ENCODE measurements around the gene SUMO3. TPM values are rescaled to one million over a fixed set of nuclear protein-coding genes. Genes with fewer than 3 reads are reported as not detected.

The SUMO3 gene
- total and polyA plus RNA-seq, 2 of the 8 experiments (the other 6 are each of a cell fraction or from before 2014, with no cell fraction given): 96.8 to 101 TPM

- peaks cover 5 to 51% (median 31%) of the 10 kb centered on the region in 4 experiments; a peak in 7 of 8 replicates for H3K36me3 ChIP-seq (ENCODE audit: control insufficient read depth in 2 of 4, insufficient read depth in 4 of 4, low read length in 3 of 4)
- no peak overlapping the region for H2BK5ac ChIP-seq (ENCODE audit: low read depth, low read length)
- H3K23ac ChIP-seq (ENCODE audit: insufficient read length): no peak overlapping the region
- H3K4ac ChIP-seq (replicated peaks; ENCODE audit: insufficient read length, low read depth, low read length): no peak overlapping the region
- H3K79me1 ChIP-seq (ENCODE audit: low read depth, low read length): peaks cover 8% of the 10 kb centered on the region; the same call in 1 of the 2 replicates
- no peak overlapping the region for H3K56ac ChIP-seq (replicated peaks; ENCODE audit: insufficient read length, low read depth, low read length)
- DNase-seq (ENCODE audit: low read depth in 1 of 2, low spot score in 2 of 2): no peak
- ChIA-PET POLR2A (ENCODE audit: partially characterized antibody) (interaction anchor here (1.2 to 1.5 kb wide), 2 partner anchors 10 to 14 kb away, joined by 3 to 5 read pairs; no protein-coding TSS in a partner anchor), CTCF (ENCODE audit: partially characterized antibody) (interaction anchor here (0.8 to 1.9 kb wide), 2 partner anchors 12 to 45 kb away, joined by 3 to 6 read pairs; no protein-coding TSS in a partner anchor)
- TF ChIP-seq TCF12 (IDR thresholded peaks at IDR 0.05; ENCODE audit: low read depth, low read length) (no peak), SRF (IDR thresholded peaks at IDR 0.05; ENCODE audit: low read depth, low read length) (no peak), CBX8 (IDR thresholded peaks at IDR 0.05; ENCODE audit: borderline replicate concordance, low read depth, low read length) (no peak), CREB1 (IDR thresholded peaks at IDR 0.05) (no peak), NANOG (IDR thresholded peaks at IDR 0.05; ENCODE audit: insufficient read depth, low read depth, low read length, poor library complexity, severe bottlenecking) (no peak), EZH2 (IDR thresholded peaks at IDR 0.05; ENCODE audit: low read depth, low read length, severe bottlenecking) (no peak), SIX5 (IDR thresholded peaks at IDR 0.05; ENCODE audit: low read depth, low read length) (no peak), RAD21 (IDR thresholded peaks at IDR 0.05 in 1 of 2, conservative IDR thresholded peaks at IDR 0.05 in 1 of 2; ENCODE audit: low read depth in 2 of 2, low read length in 2 of 2) (no peak), CEBPB (IDR thresholded peaks at IDR 0.05; ENCODE audit: low read depth, low read length) (no peak), ZNF274 (IDR thresholded peaks at IDR 0.05; ENCODE audit: borderline replicate concordance, extremely low read depth, low read length) (no peak), SIRT6 (IDR thresholded peaks at IDR 0.05; ENCODE audit: low read length) (no peak), CHD2 (IDR thresholded peaks at IDR 0.05; ENCODE audit: low read length) (no peak), GTF2F1 (IDR thresholded peaks at IDR 0.05; ENCODE audit: borderline replicate concordance, low read depth, low read length) (no peak)
- H3K23me2 ChIP-seq (ENCODE audit: low read depth, low read length): no peaks in the 10 kb centered on the region
- FAIRE-seq: no peak
- no peak overlapping the region for H3K9ac ChIP-seq (replicated peaks in 1 of 4; ENCODE audit: extremely low read depth in 1 of 4, low read depth in 3 of 4, low read length in 3 of 4)
- no peak overlapping the region for H2BK15ac ChIP-seq (ENCODE audit: low read length)
- no peak overlapping the region for H2AFZ ChIP-seq (ENCODE audit: low read length)
- H2AK5ac ChIP-seq (ENCODE audit: low read depth, low read length): no peak overlapping the region
- no peak overlapping the region for H2BK120ac ChIP-seq (replicated peaks; ENCODE audit: low read depth, low read length)
- no peak overlapping the region for H4K8ac ChIP-seq (ENCODE audit: extremely low read depth, insufficient read depth, low read length)
- no peak overlapping the region for H4K91ac ChIP-seq (replicated peaks; ENCODE audit: insufficient read length, low read length)
- H3K79me2 ChIP-seq (ENCODE audit: control insufficient read depth in 1 of 2, insufficient read depth in 2 of 2, low read length in 2 of 2): peaks cover 2 to 43% of the 10 kb centered on the region in 2 experiments
- no peak overlapping the region for H3K14ac ChIP-seq (ENCODE audit: insufficient read length)
- H3K4me2 ChIP-seq (ENCODE audit: insufficient read depth in 1 of 2, low read depth in 2 of 2, low read length in 2 of 2): no peak overlapping the region
- H2BK12ac ChIP-seq (ENCODE audit: low read depth, low read length): no peak overlapping the region
- no peak overlapping the region for H3K27ac ChIP-seq (ENCODE audit: low read depth, low read length)
- H2BK20ac ChIP-seq (ENCODE audit: low read length): no peak overlapping the region
- H3K9me3 ChIP-seq (ENCODE audit: insufficient read depth in 2 of 2, low read depth in 1 of 2, low read length in 1 of 2): no peaks in the 10 kb centered on the region
- H3K4me1 ChIP-seq (replicated peaks in 1 of 4; ENCODE audit: control insufficient read depth in 3 of 4, insufficient read depth in 4 of 4, low read length in 3 of 4): peaks cover 0 to 3% (median under 1%) of the 10 kb centered on the region in 4 experiments; a peak in 2 of 7 replicates
- H3K18ac ChIP-seq (ENCODE audit: extremely low read depth, low read length): no peak overlapping the region
- WGBS, 2 experiments (ENCODE audit: extremely low coverage in 1 of 2, insufficient coverage in 1 of 2, insufficient read length in 1 of 2, insufficient replicate concordance in 2 of 2, low coverage in 1 of 2, low lambda C conversion rate in 2 of 2, missing lambda C conversion rate in 1 of 2): 93% methylated on average over 15 of the region's 15 CpGs; no CpG with 5 or more reads in 1 of the 2 experiments
- H4K20me1 ChIP-seq (replicated peaks in 1 of 2; ENCODE audit: control insufficient read depth in 1 of 2, insufficient read depth in 2 of 2, low read length in 2 of 2): peaks cover 16 to 46% of the 10 kb centered on the region in 2 experiments
- no peak overlapping the region for H3K4me3 ChIP-seq (ENCODE audit: extremely low read depth in 1 of 4, insufficient read depth in 2 of 4, low read depth in 3 of 4, low read length in 4 of 4)
- no peaks in the 10 kb centered on the region for H3K27me3 ChIP-seq (replicated peaks in 1 of 4; ENCODE audit: control insufficient read depth in 3 of 4, extremely low read depth in 1 of 4, insufficient read depth in 3 of 4, low read length in 3 of 4)
- no peak overlapping the region for H4K5ac ChIP-seq (ENCODE audit: insufficient read length, low read depth, low read length)
These were observed 40.4 kb upstream of the SUMO3 start for GRCh38 chr21:44858291-44858690.
